HUES64 (cell line): ENCODE measurements around the gene KCNQ5.

Source experiments
- H3K27ac ChIP-seq: 2 replicates; pipeline ENCODE4 v1.7.0; 2013; ENCODE audit warnings: low read depth, low read length, inconsistent platforms
- H3K27me3 ChIP-seq: 2 replicates; pipeline ENCODE4 v1.6.1; 2013; ENCODE audit warnings: mild to moderate bottlenecking, low read length; ENCODE audit not compliant: insufficient read depth
- H3K36me3 ChIP-seq: 2 replicates; pipeline ENCODE4 v1.6.1; 2013; ENCODE audit warnings: mild to moderate bottlenecking, low read length; ENCODE audit not compliant: insufficient read depth
- H3K4me1 ChIP-seq: 2 replicates; pipeline ENCODE4 v1.6.1; 2013; ENCODE audit warnings: mild to moderate bottlenecking, low read length, moderate library complexity; ENCODE audit not compliant: insufficient read depth
- H3K4me3 ChIP-seq: 2 replicates; pipeline ENCODE4 v1.5.1; 2013; ENCODE audit warnings: mild to moderate bottlenecking, low read length, moderate library complexity
- H3K9ac ChIP-seq: 2 replicates; pipeline ENCODE4 v1.6.1; 2013; ENCODE audit warnings: mild to moderate bottlenecking, low read depth, low read length
- H3K9me3 ChIP-seq: 2 replicates; pipeline ENCODE4 v1.6.1; 2013; ENCODE audit warnings: low read depth, low read length; ENCODE audit not compliant: insufficient read depth
- WGBS: fragments of 150-250, 120-280 bp; methylation state at CpG from one replicate; pipeline ENCODE4 v1.1.7; 2013; ENCODE audit warnings: missing lambda C conversion rate; 5-methylcytosine and 5-hydroxymethylcytosine counted together

Gene KCNQ5

DNA sequence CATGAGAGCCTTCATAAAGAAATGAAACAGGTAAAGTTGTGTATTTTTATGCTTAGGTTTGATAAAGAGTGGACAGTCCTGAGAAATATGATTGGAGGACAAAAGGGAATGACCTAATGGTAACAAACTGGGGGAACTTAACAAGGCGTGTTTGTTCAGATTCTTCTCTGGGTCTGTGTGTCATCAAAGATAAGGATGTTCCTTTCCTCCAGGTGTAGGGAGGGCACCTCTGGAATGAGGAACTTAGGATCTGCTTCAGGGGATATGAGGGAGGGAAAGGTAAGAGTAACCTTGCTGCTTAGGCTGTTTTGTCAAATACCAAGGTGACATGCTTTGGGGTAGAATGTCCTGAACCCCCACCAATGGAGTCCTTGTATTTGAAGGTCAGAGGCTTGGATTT, 291.9 kb downstream of the KCNQ5 start:
- Histone ChIP-seq H3K27ac (no peak overlapping the region), H3K36me3 (no peaks in the 10 kb centered on the region), H3K27me3 (no peaks in the 10 kb centered on the region), H3K9me3 (no peaks in the 10 kb centered on the region), H3K9ac (no peak overlapping the region), H3K4me1 (no peaks in the 10 kb centered on the region), H3K4me3 (no peak overlapping the region)
- 97% methylated on average over 1 of the region's 1 CpG for WGBS

DNA sequence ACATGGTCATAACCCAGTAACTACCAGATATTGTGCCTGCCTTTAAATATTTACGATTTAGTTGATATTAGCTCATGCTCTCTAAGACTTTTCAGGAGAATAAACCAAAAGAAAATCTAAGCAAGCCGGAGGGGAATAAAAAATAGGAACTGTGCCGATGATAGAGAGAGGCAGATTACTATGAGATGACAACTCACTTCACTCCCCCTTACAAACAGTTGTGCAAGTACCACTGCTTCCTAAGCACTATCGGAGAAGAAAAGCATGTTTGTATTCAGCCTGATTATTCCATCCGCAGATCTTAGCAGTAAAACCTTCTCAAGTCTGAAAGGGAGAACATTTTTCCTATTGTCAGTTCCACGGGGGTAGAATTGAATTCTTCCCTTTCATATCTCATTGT, 294.4 kb downstream of the KCNQ5 start:
- WGBS = 91% methylated on average over 3 of the region's 6 CpGs
- Histone ChIP-seq H3K36me3 (no peaks in the 10 kb centered on the region), H3K27ac (no peak overlapping the region), H3K9ac (no peak overlapping the region), H3K27me3 (no peaks in the 10 kb centered on the region), H3K9me3 (no peaks in the 10 kb centered on the region), H3K4me1 (no peaks in the 10 kb centered on the region), H3K4me3 (no peak overlapping the region)

DNA sequence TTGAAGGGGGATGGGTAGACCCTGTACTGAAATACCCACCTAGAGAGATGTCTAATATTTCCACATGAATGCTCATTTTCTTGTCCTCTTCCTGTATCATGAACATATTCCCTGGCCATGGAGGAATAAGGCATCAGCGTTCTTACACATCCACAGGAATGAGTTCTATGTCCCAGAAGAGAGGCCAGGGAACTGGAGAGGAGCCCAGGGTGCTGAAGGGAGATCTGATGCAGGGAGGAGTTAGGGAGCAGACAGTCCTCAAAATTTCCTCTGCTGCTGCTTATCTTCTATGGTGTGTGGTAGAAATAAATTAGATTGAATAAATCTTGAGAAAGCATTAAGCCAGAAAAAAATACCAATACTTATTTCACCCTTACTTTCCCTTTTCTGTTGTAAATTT, 295.0 kb downstream of the KCNQ5 start:
- Histone ChIP-seq H3K27ac (no peak overlapping the region), H3K27me3 (no peaks in the 10 kb centered on the region), H3K9ac (no peak overlapping the region), H3K4me1 (no peaks in the 10 kb centered on the region), H3K4me3 (no peak overlapping the region), H3K36me3 (no peaks in the 10 kb centered on the region), H3K9me3 (no peaks in the 10 kb centered on the region)
- WGBS = 94% methylated on average over 1 of the region's 1 CpG

DNA sequence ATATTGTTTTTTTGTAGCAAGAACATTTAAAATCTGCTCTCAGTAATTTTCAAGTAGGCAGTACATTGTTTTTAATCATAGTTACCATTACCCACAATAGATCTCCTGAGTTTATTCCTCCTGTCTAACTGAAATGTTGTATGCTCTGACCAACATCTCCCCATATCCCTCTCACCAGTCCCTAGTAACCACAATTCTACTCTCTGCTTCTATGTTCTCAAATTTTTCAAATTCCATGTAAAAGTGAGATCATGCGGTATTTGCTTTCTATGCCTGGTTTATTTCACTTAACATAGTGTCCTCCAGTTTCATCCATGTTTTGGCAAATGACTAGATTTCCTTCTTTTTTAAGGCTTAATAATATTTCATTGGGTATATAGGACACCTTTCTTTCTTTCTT, 300.5 kb downstream of the KCNQ5 start:
- Histone ChIP-seq H3K27me3 (no peaks in the 10 kb centered on the region), H3K9me3 (no peaks in the 10 kb centered on the region), H3K27ac (no peak overlapping the region), H3K4me1 (no peaks in the 10 kb centered on the region), H3K4me3 (no peak overlapping the region), H3K36me3 (no peaks in the 10 kb centered on the region), H3K9ac (no peak overlapping the region)
- 100% methylated on average over 1 of the region's 1 CpG for WGBS

DNA sequence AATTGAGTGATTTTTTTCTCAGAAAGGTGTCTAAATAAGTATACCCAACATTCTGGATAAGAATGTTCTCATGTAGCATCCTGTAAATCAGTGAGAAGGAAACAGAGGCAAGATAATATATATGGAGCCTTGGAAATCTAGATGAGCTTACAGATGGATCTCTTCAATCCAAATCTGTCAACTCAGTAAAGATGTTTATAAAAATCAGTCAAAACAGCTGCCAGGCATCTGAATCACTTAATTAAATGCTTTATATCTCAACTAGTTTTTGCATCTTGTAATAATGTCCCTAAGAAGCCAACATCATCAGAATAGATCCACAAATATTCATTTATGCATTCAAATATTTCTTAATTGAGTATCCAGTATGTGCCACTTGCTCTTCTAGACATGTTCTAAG, 303.3 kb downstream of the KCNQ5 start:
- no peak overlapping the region for H3K27ac ChIP-seq
- H3K4me3 ChIP-seq = no peak overlapping the region
- no peaks in the 10 kb centered on the region for H3K4me1 ChIP-seq
- H3K9ac ChIP-seq = no peak overlapping the region
- no peaks in the 10 kb centered on the region for H3K9me3 ChIP-seq
- H3K36me3 ChIP-seq = no peaks in the 10 kb centered on the region
- no peaks in the 10 kb centered on the region for H3K27me3 ChIP-seq

DNA sequence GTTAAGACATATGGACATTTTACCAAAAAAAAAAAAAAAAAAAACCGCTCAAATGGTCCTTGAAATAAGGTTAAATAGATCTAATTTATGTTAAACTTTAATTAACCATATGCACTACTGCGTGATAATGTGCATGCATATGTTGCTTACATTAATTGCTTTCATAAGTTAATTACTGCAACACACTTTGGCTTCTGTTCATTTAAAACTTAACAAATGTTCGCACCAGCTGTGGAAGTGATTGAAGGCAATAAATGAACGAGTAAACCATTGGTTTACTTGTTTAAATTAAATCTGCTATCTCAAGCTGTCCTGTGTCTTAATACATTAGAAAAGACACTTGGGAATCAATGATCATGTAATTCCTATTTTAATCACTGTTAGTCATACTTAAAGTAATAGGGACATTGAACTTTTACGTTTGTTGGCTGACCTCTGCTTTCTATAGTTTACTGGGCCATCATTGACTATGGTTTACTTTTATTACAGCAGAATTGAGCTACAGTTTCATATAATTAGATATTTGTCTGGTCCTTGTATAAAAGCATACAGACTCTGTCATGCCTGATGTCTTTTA, 308.8 kb downstream of the KCNQ5 start:
- Histone ChIP-seq H3K27ac (no peak overlapping the region), H3K9me3 (no peaks in the 10 kb centered on the region), H3K27me3 (no peaks in the 10 kb centered on the region), H3K4me3 (no peak overlapping the region), H3K4me1 (peaks cover 10% of the 10 kb centered on the region), H3K9ac (no peak overlapping the region), H3K36me3 (no peaks in the 10 kb centered on the region)
- WGBS = 96% methylated on average over 3 of the region's 5 CpGs

DNA sequence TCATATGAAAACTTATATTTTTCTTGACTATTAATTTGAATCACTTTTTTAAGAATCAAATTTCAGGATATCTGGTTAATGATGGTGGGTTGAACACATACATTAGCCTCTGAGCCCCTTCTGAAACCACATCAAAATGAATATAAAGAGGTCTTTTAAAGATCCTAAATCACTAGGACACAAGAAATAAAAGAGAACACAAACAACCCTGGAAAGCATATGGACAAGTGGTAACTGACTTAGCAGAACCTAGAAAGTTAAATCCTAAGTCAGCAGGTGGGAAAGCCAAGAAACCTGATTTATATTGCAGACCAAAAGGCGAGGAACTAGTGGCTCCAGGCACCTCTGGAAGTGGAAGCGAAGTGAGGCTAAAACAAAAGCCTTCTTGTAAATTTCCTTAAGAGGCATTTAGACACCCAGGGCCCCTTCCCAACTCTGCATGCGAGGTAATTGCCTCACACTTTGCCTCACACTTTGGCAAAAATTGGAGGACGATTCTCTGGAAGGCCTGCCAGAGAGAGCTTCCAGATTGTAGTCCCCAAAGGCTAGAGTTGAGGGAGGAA, 309.5 kb downstream of the KCNQ5 start:
- H3K27me3 ChIP-seq = no peaks in the 10 kb centered on the region

DNA sequence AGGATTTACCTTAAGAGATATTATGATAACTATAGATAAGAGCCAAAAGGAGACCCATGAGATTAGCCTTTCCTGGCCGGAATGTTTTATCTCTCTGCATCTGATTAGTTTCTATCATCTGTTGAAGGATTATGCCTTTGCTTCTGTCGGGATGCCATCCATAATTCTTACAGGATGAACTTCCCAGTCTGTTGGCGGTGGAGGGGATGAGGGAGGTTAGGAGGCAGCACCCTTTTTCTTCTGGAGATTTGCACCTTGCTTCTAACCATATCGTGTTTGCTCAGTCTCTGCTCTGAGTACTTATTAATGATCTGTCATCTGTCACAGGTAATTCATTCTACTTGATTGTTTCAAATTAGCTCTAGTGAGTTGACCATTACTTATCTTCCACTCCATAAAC, 311.4 kb downstream of the KCNQ5 start:
- Histone ChIP-seq H3K9ac (no peak overlapping the region), H3K36me3 (no peaks in the 10 kb centered on the region), H3K27ac (no peak overlapping the region), H3K27me3 (no peaks in the 10 kb centered on the region), H3K4me3 (no peak overlapping the region), H3K4me1 (peaks cover 10% of the 10 kb centered on the region), H3K9me3 (no peaks in the 10 kb centered on the region)
- 91% methylated on average over 3 of the region's 4 CpGs for WGBS

More for the DNA sequence above, 309.5 kb downstream of the KCNQ5 start:
- Histone ChIP-seq H3K4me1 (peaks cover 10% of the 10 kb centered on the region), H3K36me3 (no peaks in the 10 kb centered on the region), H3K4me3 (no peak overlapping the region), H3K9me3 (no peaks in the 10 kb centered on the region), H3K27ac (no peak overlapping the region), H3K9ac (no peak overlapping the region)
- 74% methylated on average over 4 of the region's 4 CpGs for WGBS

DNA sequence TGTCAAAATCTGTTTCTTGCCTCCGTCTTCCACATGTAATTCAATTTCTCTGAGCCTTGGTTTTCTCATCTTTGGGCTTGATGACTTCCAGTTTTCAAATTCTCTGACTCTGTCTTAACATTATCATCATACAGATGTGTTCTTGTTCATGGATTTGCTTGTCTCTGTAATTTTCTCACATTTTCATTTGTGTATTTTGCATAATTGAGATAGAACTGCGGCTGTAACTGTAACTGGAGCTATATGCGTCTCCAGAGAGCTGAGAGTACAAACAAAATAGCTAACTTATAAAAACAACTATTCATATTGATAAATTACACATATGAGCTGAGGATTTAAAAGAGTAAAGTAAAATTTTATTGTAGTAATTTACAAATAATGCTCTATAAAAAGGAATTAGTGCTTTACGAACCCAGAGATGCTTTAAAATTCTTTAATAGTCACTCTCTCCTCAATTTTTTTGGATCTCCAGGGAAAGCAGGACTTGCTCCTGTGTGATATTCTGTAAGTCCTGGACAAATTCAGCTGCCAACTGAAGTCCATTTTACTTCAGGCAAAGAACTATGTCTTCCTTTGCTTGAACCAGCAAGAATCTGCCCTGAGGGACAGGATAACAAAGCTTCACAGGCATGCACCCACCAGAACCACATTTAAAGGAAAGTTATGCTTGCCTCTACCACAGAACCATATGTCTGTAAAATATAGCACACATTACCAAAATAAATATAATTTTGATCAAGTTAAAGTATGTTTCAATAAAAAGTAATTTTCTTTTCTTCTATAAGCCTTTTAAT, 315.1 kb downstream of the KCNQ5 start:
- 92% methylated on average over 3 of the region's 4 CpGs for WGBS

DNA sequence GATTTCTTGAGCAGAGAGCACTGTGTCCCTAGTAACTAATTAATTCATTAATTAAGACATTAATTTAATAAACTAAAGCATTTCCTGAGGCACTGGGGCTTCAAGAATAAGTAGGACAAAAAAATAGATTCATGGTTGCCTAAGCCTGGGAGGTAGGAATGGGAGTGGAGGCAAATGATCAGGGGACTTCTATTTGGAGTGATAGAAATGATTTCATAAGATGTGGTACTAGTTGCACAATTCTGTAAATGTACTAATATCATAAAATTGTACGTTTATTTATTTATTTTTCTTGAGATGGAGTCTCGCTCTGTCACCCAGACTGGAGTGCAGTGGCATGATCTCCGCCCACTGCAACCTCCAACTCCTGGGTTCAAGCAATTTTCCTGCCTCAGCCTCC, 316.2 kb downstream of the KCNQ5 start:
- no peaks in the 10 kb centered on the region for H3K36me3 ChIP-seq
- H3K9ac ChIP-seq = no peak overlapping the region
- H3K27ac ChIP-seq = no peak overlapping the region
- H3K27me3 ChIP-seq = no peaks in the 10 kb centered on the region
- H3K9me3 ChIP-seq = no peaks in the 10 kb centered on the region
- H3K4me3 ChIP-seq = no peak overlapping the region
- 93% methylated on average over 2 of the region's 3 CpGs for whole genome bisulfite sequencing
- no peaks in the 10 kb centered on the region for H3K4me1 ChIP-seq

More for the DNA sequence above, 315.1 kb downstream of the KCNQ5 start:
- Histone ChIP-seq H3K36me3 (no peaks in the 10 kb centered on the region), H3K4me1 (0 out of 2 replicates have a peak, but pooled peaks cover 1% of the 10 kb centered on the region), H3K27me3 (no peaks in the 10 kb centered on the region), H3K27ac (no peak overlapping the region), H3K4me3 (no peak overlapping the region), H3K9me3 (no peaks in the 10 kb centered on the region), H3K9ac (no peak overlapping the region)

DNA sequence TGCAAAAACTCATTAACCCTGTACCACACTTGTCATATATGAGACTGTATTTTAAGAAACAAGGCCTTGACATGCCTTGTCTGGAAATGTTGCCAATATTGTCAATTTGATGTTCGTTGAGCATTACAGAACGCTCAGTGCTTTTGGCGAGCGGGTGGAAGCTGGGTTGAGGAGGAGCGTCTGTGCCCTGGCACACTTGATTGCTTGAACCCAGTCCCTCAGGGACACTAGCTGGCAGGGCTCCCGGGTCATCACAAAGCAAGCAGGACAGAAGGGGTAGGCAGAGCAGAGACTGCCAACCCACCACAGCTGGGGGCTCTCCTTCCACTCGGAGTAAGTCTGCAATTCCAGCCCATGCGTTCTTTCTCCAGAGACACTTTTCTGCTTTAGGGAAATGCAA, 317.1 kb downstream of the KCNQ5 start:
- Histone ChIP-seq H3K4me1 (no peaks in the 10 kb centered on the region), H3K9ac (no peak overlapping the region), H3K27ac (no peak overlapping the region), H3K36me3 (no peaks in the 10 kb centered on the region), H3K27me3 (no peaks in the 10 kb centered on the region), H3K9me3 (no peaks in the 10 kb centered on the region), H3K4me3 (no peak overlapping the region)
- 95% methylated on average over 8 of the region's 8 CpGs for WGBS
